HG03558 (cell line): Measurements from ENCODE around the gene EHMT2.
"Not testable (repeated sequence)": the region's sequence is repeated elsewhere in the genome, so short reads cannot be mapped to it uniquely, and the experiment has no call there.

Experiments
- ATAC-seq: cut with Tn5 transposase; IDR thresholded peaks from one replicate; pipeline ENCODE4 v1.9.1; 2021; ENCODE audit warnings: moderate number of reproducible peaks; ENCODE audit not compliant: unreplicated experiment; ENCODE audit errors: extremely low read depth

EHMT2 gene

DNA sequence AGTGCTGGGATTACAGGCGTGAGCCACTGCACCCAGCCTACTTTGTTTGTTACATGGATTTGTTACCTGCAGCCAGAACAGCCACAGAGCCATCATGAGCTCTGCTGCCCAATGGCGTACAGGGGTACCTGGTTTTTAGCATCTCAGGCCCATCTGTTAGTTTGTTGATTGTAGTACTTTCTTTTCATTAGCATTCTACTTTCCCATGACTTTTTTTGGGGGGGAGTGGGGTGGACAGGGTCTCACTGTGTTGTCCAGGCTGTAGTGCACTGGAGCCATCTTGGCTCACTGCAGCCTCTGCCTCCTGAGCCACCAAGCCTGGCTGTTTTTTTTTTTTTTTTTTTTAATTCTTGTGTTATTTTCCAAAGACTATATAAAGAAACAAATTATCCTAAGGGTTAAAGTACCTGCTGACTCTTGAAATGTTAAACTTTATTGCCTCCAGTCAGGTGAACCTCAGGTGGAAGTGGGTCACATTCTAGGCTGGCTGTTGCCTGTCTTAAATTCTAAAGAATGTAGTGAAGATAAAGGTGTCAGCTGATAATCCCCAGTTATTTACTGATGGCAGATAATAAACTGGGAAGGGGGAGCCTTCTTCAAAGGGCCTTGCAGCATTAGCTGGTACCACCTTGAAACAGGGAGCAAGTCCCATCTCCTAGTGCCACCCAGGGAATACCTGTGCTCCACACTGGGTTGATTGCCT lies 50.1 kb downstream of the EHMT2 start:
- ATAC-seq, result no peak

DNA sequence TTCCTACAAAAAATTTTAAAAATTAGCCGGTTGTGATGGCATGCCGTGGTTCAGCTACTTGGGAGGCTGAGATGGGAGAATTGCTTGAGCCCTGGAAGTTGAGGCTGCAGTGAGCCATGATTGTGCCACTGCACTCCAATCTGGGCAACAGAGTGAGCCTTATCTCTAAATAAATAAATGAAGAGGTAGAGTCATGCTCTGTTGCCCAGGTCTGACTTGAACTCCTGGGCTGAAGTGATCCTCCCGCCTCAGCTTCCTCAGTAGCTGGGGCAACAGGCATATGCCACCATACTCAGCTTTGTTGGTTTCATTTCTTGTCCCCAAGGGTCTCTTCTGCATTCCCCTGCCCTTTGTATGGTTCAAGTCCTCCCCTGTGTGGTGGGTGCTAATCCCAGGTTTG lies 53.0 kb downstream of the EHMT2 start:
- ATAC-seq, result no peak

DNA sequence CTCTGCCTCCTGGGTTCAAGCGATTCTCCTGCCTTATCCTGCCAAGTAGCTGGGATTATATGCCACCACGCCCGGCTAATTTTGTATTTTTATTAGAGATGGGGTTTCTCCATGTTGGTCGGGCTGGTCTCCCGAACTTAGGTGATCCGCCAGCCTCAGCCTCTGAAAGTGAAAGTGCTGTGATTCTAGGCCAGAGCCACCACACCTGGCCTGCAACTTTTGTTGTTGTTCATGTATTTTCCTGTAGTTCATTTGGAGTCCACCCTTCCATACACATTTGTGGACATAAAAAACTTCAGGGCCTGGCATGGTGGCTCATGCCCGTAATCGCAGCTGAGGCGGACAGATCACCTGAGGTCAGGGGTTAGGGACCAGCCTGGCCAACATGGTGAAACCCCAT lies 55.4 kb downstream of the EHMT2 start:
- no peak for ATAC-seq

DNA sequence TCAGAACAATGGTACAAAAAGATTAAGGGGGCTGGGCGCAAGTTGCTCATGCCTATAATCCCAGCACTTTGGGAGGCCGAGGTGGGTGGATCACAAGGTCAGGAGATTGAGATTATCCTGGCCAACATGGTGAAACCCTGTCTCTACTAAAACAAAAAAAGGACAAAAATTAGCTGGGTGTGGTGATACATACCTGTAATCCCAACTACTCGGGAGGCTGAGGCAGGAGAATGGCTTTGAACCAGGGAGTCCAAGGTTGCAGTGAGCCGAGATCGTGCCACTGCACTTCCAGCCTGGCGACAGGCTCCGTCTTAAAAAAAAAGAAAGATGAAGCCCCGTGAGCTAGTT lies 57.7 kb downstream of the EHMT2 start:
- ATAC-seq, result not testable (repeated sequence)

DNA sequence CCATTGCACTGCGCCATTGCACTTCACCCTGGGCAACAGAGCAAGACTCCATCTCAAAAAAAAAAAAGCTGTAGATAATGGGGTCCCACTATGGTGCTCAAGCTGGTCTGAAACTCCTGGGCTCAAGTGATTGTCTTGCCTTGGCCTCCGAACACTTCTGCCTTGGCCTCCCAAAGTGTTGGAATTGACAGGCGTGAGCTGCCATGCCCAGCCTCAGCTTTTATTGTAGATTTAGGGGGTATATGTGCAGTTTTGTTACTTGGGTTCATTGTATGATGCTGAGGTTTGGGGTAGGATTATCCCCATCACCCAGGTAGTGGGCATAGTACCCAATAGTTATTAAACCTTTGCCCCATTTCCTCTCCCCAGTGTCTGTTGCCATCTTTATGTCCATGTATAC lies 58.5 kb downstream of the EHMT2 start:
- no peak for ATAC-seq

DNA sequence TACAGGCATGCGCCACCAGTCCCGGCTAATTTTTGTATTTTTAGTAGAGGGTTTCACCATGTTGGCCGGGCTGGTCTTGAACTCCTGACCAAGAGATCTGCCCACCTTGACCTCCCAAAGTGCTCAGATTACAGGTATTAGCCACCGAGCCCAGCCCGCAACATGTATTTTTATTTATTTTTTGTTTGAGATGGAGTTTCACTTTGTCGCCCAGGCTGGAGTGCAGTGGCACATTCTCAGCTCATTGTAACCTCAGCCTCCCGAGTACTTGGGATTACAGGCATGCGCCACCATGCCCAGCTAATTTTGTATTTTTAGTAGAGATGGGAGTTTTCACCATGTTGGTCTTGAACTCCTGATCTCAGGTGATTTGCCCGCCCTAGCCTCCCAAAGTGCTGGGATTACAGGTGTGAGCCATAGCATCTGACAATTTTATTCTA lies 59.4 kb downstream of the EHMT2 start:
- not testable (repeated sequence) for ATAC-seq

DNA sequence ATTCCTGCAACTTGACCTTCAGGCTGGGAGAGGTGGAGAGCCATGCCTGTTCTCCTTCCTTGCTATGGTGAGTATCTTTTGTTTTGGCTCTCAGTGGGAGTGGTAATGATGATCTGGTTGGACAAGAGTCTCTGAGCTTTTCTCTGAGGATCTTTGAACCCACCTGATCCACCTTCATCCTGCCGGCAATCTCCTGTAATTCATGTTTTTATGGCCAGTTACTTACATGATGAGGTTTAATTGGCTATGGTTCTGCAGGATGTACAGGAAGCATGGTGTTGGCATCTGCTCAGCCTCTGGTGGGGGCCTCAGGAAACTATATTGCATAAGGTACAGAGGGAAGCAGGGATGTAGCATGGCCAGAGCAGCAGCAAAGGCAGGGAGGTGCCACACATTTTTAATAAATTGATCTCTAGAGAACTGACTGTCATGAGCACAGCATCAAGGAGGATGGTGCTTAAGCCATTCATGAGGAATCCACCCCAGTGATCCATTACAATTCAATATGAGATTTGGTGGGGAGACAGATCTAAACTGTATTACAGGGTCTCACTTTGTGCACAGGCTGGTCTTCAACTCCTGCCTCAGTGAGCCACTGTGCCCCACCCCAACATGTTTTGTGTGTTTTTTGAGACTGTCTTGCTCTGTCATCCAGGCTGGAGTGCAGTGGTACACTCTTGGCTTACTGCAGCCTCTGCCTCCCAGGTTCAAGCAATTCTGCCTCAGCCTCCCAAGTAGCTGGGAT lies 60.0 kb downstream of the EHMT2 start:
- ATAC-seq, result no peak

DNA sequence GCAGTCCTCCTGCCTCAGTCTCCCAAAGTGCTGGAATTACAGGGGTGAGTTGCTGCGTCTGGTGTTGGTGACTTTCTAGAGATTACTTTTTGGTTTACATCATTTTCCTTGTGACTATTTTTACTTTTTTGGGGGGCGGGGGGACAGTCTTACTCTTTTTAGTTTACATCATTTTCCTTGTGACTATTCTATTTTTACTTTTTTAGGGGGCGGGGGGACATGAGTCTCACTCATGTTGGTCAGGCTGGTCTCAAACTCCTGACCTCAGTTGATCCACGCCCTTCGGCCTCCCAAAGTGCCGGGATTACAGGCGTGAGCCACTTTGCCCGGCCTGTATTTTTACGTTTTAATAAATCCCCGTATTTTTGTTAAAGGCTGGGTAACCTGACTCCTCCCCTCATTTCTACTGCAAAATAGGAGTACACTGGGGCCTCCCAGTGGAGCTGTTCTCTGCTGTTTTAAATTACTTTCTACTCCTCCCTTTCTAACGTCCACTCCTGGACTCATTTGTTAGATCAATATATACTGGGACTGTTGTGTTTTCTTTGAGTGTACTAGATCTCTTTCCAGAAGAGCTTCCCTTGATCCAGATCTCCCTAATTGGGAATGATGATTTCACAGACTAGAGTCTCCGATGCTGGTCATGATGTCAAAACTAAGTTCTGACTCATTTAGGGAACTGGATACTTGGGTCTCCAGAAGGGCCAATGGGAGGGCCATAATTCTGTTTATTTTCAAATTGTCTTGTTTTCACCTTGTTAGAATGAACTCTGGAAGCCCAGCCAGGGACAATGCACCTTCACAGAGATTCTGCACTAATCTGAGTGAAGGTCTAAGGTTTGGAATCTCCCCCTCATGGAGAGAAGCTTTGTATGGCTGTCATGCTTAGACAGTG lies 60.8 kb downstream of the EHMT2 start:
- no peak for ATAC-seq

DNA sequence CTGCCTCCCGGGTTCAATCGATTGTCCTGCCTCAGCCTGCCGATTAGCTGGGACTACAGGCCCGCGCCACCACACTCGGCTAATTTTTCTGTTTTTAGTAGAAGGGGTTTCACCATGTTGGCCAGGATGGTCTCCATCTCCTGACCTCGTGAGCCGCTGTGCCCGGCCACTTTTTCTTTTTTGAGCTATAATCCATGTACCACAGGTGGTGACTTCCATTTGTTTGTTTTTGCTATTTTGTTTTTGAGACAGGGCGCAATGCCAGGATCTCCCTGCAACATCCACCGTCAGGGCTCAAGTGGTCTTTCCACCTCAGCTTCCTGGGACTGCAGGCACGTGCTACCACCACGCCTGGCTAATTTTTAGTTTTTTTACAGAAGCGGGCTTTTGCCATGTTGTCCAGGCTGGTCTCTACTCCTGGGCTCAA lies 61.4 kb downstream of the EHMT2 start:
- no peak for ATAC-seq

DNA sequence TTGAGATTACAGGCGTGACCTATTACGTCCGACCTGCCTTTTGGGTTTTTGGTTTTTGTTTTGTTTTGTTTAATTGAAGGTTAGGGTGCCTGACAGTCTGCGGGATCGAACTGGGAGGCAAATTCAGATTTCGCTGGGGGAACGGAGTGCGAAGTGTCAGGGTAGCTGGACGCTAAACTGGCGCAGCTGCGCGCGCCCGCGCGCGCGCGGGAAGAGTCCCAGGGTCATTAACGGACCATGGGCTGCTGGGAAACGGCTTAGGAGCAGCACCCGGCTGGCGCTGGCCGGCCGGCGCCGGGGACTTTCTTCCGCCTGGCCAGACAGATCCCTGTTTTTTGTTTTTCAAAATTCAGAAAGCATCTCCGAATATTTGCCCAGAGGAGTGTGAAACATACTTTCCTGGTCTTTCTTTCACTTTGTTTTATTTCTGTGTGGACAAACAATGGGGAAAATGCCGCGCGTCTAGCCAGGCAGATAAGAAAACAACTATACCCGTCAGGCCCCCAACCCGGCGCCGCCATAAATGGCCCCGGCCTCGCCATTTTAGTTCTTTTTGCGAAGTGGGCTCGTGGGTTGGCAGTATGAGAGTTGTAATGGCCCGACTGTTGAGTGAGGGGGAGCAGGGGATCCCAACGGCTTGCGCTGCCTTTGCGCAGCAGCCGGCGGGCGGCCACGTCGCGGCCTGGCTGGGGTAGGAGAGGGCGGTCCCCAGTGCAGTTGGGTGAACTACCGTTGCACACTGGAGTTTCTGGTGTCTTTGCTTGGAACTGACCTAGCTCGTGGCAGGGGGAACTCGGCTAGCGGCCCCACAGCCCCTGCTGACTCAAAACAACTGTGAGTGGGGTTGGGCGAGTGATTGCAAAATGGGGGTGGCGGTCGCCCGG lies 62.9 kb downstream of the EHMT2 start:
- no peak for ATAC-seq

DNA sequence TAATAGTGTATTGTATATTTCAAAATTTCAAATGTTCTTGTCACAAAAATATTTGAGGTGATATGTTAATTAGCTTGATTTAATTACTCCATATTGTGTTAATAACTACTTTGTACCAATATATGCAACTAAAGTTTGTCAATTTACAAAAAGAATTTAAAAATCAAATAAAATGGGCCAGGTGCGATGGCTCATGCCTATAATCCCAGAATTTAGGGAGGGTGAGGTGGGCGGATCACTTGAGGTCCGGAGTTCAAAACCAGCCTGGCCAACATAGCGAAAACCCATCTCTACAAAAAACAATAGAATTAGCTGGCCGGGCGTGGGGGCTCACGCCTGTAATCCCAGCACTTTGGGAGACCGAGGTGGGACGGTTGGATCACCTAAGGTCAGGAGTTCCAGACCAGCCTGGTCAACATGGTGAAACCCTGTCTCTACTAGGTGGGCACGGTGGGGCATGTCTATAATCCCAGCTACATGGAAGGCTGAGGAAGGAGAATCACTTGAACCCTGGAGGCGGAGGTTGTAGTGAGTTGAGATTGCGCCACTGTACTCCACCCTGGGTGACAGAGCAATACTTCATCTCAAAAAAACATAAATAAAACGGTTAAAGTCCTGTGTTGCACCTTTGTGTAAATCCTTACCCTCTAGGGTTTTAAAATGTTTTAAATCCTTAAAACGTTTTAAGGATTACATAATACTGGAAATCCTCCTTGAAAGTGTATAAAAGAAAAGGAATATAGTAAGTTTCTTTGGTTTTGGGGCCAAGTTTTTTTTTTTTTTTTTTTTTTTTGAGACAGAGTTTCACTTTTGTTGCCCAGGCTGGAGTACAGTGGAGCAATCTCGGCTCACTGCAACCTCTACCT lies 65.9 kb downstream of the EHMT2 start:
- no peak for ATAC-seq

DNA sequence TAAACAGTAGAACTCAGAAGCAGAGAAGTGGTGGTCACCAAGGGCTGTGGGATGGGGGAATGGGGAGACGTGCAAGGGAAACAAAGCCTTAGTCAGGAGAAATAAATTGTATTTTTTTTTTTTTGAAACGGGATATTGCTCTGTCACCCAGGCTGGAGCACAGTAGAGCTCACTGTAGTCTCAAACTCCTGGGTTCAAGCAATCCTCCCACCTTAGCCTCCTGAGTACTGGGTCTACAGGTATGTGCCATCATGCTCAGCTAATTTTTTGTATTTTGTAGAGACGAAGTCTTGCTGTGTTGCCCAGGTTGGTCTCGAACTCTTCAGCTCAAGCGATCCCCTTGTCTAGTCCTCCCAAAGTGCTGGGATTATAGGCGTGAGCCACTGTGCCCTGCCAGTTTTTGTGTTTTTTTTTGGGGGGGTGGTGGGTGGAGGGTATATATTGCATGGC lies 66.6 kb downstream of the EHMT2 start:
- no peak for ATAC-seq
